SU-DHL-6 (cell line): ENCODE results near the gene MMAB.

Experiments
- H2AFZ ChIP-seq: fragments of 200-600 bp; sonication (generic); 2 replicates; pipeline ENCODE4 v1.6.1; 2014; ENCODE audit warnings: low read depth, mild to moderate bottlenecking, moderate library complexity, mixed read lengths, antibody characterized with exemption, low read length; ENCODE audit not compliant: severe bottlenecking
- H3F3A ChIP-seq: fragments of 200-600 bp; shearing (Covaris generic); 2 replicates; pipeline ENCODE4 v1.6.0; 2016; ENCODE audit warnings: antibody characterized with exemption, mild to moderate bottlenecking; ENCODE audit not compliant: insufficient read depth
- H3K27ac ChIP-seq: fragments of 200-600 bp; sonication (generic); 2 replicates; pipeline ENCODE4 v1.5.1; 2016; ENCODE audit warnings: low read depth, mild to moderate bottlenecking, low read length, moderate library complexity, mixed read lengths
- H3K27me3 ChIP-seq: fragments of 200-600 bp; sonication (generic), shearing (Covaris generic); 2 replicates; pipeline ENCODE4 v1.6.0; 2014; ENCODE audit warnings: mild to moderate bottlenecking, low read length
- H3K36me3 ChIP-seq: fragments of 200-600 bp; sonication (generic); 2 replicates; pipeline ENCODE4 v1.6.1; 2014; ENCODE audit warnings: mild to moderate bottlenecking, low read length, mixed read lengths
- H3K4me2 ChIP-seq: fragments of 300-600, 200-600 bp; shearing (Covaris generic), sonication (generic); 2 replicates; pipeline ENCODE4 v1.6.0; 2014; ENCODE audit warnings: low read length, low read depth, mild to moderate bottlenecking; ENCODE audit not compliant: poor library complexity, severe bottlenecking
- H3K4me3 ChIP-seq: fragments of 200-600 bp; sonication (generic); 2 replicates; pipeline ENCODE4 v1.5.1; 2014; ENCODE audit warnings: antibody characterized with exemption, low read length, mild to moderate bottlenecking, mixed read lengths; ENCODE audit not compliant: insufficient read depth, poor library complexity, severe bottlenecking
- H3K79me2 ChIP-seq: fragments of 200-600 bp; sonication (generic); 2 replicates; pipeline ENCODE4 v1.6.1; 2014; ENCODE audit warnings: mild to moderate bottlenecking, low read length, moderate library complexity; ENCODE audit not compliant: insufficient read depth
- H3K9ac ChIP-seq: fragments of 200-600 bp; sonication (generic); 2 replicates; pipeline ENCODE4 v1.7.0; 2014; ENCODE audit warnings: mild to moderate bottlenecking, low read length
- H3K9me2 ChIP-seq: fragments of 200-600 bp; sonication (generic); replicated peaks from 2 replicates; pipeline ENCODE4 v1.6.1; 2014; ENCODE audit warnings: low read length; ENCODE audit not compliant: insufficient read depth
- H3K9me3 ChIP-seq: fragments of 200-600 bp; sonication (generic); 2 replicates; pipeline ENCODE4 v1.6.1; 2014; ENCODE audit warnings: low read length, mixed read lengths; ENCODE audit not compliant: insufficient read depth
- H4K20me1 ChIP-seq: fragments of 200-600 bp; sonication (generic); 2 replicates; pipeline ENCODE4 v1.6.1; 2014; ENCODE audit warnings: low read depth, mild to moderate bottlenecking, antibody characterized with exemption, low read length, moderate library complexity, mixed read lengths
- CTCF ChIP-seq: fragments of 200-600 bp; sonication (generic); IDR thresholded peaks from one replicate; pipeline ENCODE4 v1.5.1; 2017; ENCODE audit warnings: antibody characterized with exemption, mild to moderate bottlenecking, low read length, moderate library complexity; ENCODE audit not compliant: insufficient read depth, poor library complexity, severe bottlenecking
- EZH2phosphoT487 ChIP-seq: fragments of 200-600 bp; sonication (generic), shearing (Covaris generic); conservative IDR thresholded peaks from 2 replicates; pipeline ENCODE4 v1.6.1; 2018; ENCODE audit warnings: mild to moderate bottlenecking, antibody characterized with exemption, low read length, moderate library complexity, mixed read lengths

The MMAB gene

GRCh38 chr12:109555431-109556315 is 17.6 kb downstream of the MMAB start:
- Histone ChIP-seq H3K9me2 (no peaks in the 10 kb centered on the region), H3K27me3 (no peaks in the 10 kb centered on the region), H3K9me3 (no peaks in the 10 kb centered on the region), H3K9ac (no peak overlapping the region), H4K20me1 (no peaks in the 10 kb centered on the region), H3K4me2 (no peak overlapping the region), H3K4me3 (no peak overlapping the region), H3K36me3 (no peaks in the 10 kb centered on the region), H3K27ac (no peak overlapping the region), H2AFZ (no peak overlapping the region), H3F3A (no peaks in the 10 kb centered on the region), H3K79me2 (no peaks in the 10 kb centered on the region)
- no peak for TF ChIP-seq EZH2phosphoT487
- no peak for TF ChIP-seq CTCF

GRCh38 chr12:109554761-109555160 is 18.5 kb downstream of the MMAB start:
- H4K20me1 ChIP-seq, result no peaks in the 10 kb centered on the region
- no peak overlapping the region for H3K4me2 ChIP-seq
- H3K36me3 ChIP-seq, result no peaks in the 10 kb centered on the region
- no peak overlapping the region for H3K9ac ChIP-seq
- H3K27ac ChIP-seq, result no peak overlapping the region
- no peaks in the 10 kb centered on the region for H3K9me2 ChIP-seq
- TF ChIP-seq CTCF (no peak), EZH2phosphoT487 (no peak)
- no peaks in the 10 kb centered on the region for H3F3A ChIP-seq
- H3K4me3 ChIP-seq, result no peak overlapping the region
- H3K27me3 ChIP-seq, result no peaks in the 10 kb centered on the region
- H3K9me3 ChIP-seq, result no peaks in the 10 kb centered on the region
- H3K79me2 ChIP-seq, result no peaks in the 10 kb centered on the region
- no peak overlapping the region for H2AFZ ChIP-seq

- H4K20me1 ChIP-seq, result no peaks in the 10 kb centered on the region
- no peaks in the 10 kb centered on the region for H3K79me2 ChIP-seq
- H3K4me3 ChIP-seq, result no peak overlapping the region
- no peaks in the 10 kb centered on the region for H3K9me2 ChIP-seq
- TF ChIP-seq EZH2phosphoT487 (no peak), CTCF (no peak)
- H3K4me2 ChIP-seq, result no peak overlapping the region
- no peaks in the 10 kb centered on the region for H3K9me3 ChIP-seq
- no peaks in the 10 kb centered on the region for H3F3A ChIP-seq
- no peaks in the 10 kb centered on the region for H3K27me3 ChIP-seq
- no peak overlapping the region for H3K27ac ChIP-seq
- H2AFZ ChIP-seq, result no peak overlapping the region
- H3K9ac ChIP-seq, result no peak overlapping the region
- H3K36me3 ChIP-seq, result no peaks in the 10 kb centered on the region
These were observed 19.3 kb downstream of the MMAB start for GRCh38 chr12:109553906-109554500.
